ENCODE measurements around the gene UNKL.

Gene UNKL

DNA sequence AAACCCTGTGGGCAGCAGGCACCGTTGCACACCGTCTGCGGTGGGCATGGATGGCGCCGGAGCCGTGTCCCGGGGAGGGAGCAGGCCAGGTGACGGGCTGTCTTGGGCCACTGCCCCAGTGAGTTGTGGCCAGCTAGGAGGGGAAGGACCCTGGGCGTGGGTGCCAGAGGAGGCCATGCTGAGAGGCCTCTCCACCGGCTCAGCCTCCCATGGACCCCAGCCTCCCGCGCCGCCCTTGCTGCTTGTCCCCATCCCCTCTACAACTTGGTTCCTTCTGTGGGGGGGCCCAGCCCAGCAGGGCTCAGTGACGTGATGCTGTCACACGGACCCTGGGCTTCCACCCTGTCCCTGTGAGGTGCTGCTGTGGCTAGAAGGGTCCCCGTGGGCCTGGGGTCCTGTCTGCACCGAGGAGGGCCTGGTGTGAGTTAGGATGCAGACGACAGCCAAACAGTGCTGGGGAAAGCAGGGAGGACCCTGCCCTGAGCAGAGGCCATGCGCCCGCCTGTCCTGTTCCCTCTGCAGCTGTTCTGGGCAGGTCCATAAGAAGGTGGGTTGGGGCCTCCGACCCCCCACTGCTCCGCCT, 93.8 kb downstream of the UNKL start:
- FAIRE-seq, result no peak

DNA sequence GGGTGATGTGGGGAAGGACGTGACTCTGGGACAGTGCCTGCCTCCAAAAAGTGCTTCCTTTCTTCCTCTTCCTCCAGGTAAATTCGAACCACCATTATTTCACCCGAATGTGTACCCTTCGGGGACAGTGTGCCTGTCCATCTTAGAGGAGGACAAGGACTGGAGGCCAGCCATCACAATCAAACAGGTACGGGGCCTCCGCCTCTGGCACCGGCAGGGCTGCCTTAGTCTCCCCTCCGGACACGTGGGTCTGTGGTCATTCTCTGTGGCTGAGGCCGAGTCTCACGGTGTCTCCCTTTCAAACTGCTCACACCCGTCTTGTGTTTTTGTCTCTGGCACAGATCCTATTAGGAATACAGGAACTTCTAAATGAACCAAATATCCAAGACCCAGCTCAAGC, 94.4 kb downstream of the UNKL start:
- FAIRE-seq, result no peak

DNA sequence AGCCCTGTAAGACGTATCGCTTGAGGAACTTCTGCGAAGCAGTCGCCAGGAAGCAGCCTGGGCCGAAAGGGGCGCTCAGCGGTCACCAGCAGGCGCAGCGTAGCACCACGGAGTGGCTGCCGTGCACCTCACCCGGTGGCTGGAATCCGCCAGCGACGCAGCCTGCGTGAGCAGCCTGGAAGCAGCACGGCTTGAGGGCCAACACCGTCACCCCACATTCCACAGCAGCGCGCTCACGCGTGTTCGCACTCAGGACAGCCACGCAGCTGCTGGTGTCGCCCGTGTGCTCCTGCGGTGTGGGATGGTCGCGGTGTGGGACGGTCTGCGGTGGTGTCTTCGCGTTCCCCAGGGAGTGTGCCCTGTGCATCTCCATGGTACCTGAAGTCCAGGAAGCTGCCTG, 95.5 kb downstream of the UNKL start:
- no peak for FAIRE-seq

DNA sequence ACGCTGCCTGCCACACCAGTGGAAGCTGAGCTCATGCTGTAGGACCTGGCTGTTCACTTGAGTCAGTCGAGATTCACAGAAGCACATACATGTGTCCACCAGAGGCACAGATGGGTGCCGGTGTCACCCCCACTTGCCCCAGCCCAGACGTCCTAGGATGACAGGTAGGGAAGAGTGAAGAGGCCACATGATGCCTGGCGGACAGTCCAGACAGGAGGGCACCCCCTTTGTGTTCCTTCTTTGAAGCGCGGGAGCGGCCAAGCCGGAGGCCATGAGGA, 96.3 kb downstream of the UNKL start:
- no peak for FAIRE-seq

DNA sequence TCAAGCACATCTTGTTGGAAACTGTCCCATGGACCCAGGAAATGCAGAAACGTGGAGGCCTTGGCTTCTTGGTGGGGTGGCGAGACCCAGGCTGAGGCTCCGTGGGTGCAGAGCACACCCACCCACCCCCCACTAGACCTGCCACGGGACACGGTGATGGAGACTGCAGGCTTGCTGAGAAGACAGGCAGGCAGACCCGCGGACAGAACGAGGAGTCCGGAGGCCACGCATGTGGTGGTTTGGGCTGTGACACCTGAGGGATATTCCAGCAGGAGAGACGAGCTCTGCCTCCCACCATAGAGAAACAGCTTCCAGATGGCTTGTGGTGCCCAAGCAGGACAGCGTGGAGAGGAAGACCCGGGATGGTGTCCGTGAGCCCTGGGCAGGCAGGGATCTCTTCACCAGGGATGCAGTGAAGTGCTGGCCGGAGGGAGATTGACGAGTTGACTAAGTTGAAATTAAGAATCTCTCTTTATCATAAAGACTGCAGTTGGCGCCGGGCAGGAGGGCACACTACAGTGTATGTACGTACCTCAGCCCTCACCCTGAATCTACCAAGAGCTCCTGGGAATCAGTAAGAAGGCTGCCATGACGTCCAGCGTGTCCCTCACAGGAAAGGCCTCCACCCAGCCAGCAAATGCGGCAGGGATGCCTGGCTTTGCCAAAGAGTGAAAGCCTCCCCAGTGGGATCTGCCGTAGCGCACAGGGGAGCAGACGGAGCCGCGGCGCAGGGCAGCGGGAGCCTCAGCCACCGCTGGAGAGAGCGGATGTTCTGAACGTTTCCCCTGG, 96.8 kb downstream of the UNKL start:
- FAIRE-seq, result no peak

DNA sequence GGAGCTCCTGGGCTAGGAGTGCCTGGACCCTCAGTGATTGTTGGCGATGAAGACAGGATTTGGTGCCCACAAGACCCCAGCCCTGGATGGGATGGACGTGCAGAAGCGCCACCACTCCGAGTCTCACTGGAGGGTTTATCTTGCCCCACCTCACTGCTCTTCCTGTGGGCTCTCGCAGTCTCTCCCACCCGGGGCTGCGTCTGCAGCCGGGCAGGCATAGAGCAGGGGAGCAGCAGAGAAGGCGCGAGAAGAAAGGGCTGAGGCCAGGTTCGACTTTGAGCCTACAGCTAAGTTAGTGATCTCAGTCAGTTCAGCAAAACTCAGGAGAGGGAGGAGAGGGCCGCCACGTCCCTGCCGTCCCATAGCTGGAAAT, 98.5 kb downstream of the UNKL start:
- no peak for FAIRE-seq

DNA sequence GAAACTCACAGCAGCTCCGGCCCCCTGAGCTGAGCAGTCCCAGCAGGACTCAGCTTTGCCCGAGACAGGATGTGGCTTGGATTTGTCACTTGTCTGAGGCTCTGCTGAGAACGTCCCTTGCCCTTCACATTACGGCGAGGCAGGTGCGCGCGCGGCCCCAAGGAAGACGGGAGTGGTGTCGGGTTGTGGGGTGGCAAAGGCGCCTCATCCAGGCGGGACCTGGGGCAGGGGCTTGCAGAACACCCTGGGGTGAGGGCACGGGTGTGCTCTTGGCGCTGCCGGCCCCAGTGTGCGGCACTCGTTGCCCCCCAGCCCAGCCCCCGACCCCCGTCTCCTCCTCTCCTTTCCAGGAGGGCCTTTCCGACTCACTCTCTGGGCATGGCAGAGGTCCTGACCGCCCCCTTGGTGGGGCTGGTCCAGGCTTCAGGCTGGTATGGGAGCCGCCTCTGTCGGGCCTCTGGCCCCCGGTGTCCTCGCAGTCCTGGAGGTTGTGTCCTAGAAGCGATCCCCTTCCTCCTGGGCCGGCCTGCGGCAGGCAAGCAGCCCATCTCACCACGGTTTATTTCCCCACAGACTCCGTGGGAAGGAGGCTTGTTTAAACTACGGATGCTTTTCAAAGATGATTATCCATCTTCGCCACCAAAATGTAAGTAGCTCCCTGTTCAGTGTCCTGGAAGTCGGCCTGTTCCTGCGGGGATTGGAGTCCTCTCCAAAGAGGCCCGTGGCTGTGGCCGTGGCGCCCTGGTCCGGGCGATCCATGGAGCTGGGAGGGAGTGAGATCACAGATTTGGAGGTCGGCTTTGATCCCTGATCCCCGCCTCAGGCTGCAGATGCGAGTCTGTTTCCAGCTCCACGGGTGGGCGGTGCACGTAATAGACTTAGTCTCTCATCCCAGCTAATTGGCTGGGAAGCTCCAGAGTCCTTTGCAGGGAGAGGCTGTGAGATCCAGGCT, 99.1 kb downstream of the UNKL start:
- FAIRE-seq, result no peak

DNA sequence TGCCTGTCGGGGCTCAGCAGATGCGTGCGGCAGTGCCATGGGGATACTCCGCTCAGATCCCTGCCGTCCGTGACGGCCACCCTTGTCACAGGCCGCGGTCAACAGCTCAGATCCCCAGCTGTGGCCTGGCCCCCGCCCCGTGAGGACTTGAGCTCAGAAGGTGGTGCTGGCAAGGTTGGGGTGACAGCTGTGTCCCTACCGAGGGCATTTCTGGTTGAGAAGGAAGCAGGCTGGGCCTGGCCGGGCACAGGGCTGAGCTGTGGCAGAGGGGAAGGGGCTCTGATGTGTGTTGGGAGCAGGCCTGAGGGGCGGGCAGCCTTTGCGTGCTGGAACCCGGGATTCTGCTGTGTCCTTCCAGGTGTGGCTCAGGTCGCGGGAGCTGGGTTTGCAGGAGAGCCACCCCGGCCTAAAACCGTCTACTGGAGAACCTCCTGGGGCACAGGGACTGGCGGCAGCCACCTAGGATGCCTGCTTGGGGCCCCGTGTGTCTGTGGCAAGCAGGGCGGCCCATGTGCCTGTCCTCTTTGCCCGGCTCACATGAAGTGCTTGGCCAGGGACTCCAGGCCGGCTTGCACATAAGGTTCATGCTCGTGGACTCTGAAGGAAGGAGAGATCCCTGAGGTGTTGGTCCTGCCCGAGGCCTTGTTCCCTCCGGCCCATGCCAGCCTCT, 100.0 kb downstream of the UNKL start:
- FAIRE-seq, result no peak

DNA sequence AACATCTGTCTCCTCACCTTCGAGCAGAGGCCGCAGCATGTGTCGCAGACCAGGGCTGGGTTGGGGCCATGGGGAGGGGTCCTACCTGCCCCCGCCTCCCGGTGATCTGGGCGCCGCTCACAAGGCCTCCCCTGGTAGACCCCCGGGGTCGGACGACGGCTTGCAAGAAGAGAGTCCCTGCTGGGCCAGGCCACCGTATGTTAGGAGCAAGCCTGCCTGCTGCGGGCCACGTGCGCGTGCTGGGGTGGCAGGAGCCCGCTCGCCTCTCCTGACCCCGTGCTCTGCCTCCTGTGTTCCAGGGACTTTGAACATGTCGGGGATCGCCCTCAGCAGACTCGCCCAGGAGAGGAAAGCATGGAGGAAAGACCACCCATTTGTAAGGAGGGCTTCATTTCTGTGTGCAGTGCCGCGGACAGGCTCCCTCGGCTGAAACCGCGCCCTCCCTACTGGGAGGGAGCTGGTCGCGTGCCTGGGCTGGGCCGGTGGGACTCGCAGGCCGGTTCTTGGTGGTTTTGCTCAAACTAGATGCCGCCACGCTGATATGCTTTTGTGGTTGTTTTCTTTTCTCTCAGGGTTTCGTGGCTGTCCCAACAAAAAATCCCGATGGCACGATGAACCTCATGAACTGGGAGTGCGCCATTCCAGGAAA, 100.7 kb downstream of the UNKL start:
- FAIRE-seq, result no peak

All from colon (tissue), 2 donors.